ENCODE results near the gene NEK10.

Gene NEK10

DNA sequence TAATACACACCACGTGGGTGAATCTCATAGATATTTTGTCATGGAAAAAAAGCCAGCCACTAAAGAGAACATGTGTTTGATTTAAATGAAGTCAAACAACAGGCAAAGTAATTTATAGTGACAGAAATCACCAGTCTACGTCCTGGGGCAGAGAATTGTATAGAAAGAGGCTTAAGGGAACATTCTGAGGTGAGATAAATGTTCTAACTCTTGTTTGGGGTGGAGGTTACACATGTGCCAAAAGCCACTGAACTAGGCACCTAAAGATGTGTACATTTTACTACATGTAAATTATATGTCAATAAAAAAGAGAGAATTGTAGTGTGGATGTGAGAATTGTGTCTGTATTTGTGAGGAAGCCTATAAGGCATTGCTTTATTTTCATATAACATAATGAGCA lies 184.9 kb downstream of the NEK10 start:
- no peak overlapping the region for H3K9ac ChIP-seq (ENCODE audit: low read length)
- no peak overlapping the region for H3K27ac ChIP-seq (ENCODE audit: low read length)
- H3K27me3 ChIP-seq (replicated peaks; ENCODE audit: insufficient read depth, low read length) = no peaks in the 10 kb centered on the region
- H3K9me2 ChIP-seq (replicated peaks; ENCODE audit: insufficient read depth, low read length) = no peaks in the 10 kb centered on the region
- DNase-seq = no peak
- H2AFZ ChIP-seq (ENCODE audit: low read length) = no peak overlapping the region
- H3K4me2 ChIP-seq (ENCODE audit: low read depth, low read length) = no peak overlapping the region
- H3K36me3 ChIP-seq (replicated peaks; ENCODE audit: insufficient read depth, low read length) = no peaks in the 10 kb centered on the region
- no peaks in the 10 kb centered on the region for H3K4me1 ChIP-seq (ENCODE audit: low read length)
- no peaks in the 10 kb centered on the region for H3K9me3 ChIP-seq (replicated peaks; ENCODE audit: insufficient read depth, low read length)
- H3K4me3 ChIP-seq (ENCODE audit: low read length) = no peak overlapping the region
- TF ChIP-seq, protein P1, sequence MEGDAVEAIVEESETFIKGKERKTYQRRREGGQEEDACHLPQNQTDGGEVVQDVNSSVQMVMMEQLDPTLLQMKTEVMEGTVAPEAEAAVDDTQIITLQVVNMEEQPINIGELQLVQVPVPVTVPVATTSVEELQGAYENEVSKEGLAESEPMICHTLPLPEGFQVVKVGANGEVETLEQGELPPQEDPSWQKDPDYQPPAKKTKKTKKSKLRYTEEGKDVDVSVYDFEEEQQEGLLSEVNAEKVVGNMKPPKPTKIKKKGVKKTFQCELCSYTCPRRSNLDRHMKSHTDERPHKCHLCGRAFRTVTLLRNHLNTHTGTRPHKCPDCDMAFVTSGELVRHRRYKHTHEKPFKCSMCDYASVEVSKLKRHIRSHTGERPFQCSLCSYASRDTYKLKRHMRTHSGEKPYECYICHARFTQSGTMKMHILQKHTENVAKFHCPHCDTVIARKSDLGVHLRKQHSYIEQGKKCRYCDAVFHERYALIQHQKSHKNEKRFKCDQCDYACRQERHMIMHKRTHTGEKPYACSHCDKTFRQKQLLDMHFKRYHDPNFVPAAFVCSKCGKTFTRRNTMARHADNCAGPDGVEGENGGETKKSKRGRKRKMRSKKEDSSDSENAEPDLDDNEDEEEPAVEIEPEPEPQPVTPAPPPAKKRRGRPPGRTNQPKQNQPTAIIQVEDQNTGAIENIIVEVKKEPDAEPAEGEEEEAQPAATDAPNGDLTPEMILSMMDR (IDR thresholded peaks at IDR 0.05; ENCODE audit: low read length) = no peak
- no peak for TF ChIP-seq EZH2phosphoT487 (IDR thresholded peaks at IDR 0.05; ENCODE audit: low read length)
- TF ChIP-seq EZH2 (optimal IDR thresholded peaks at IDR 0.05; ENCODE audit: low read depth, low read length) = no peak
- H3F3A ChIP-seq (ENCODE audit: insufficient read depth, low read length) = no peaks in the 10 kb centered on the region
- H4K20me1 ChIP-seq (ENCODE audit: insufficient read depth, low read length) = no peaks in the 10 kb centered on the region
- no peaks in the 10 kb centered on the region for H3K79me2 ChIP-seq (ENCODE audit: low read length)

DNA sequence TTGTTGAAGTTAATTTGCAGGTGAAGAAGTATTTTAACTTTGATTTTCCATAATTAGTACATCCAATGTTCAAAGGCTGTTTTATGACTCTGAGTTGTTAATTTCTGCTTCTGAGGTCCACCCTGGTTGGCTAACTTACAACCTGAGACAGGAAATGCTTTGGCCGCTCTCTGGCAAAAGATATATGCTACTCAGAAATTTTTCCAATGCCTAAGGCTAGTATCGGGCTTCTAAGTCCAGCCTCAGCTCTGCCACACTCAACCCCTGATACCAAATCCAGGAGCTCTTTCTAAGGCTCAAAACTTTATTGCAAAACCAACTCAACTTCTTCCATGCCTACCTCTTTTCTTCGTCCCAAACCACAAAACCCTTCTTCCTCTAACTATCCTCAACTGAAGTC lies 192.9 kb downstream of the NEK10 start:
- Histone ChIP-seq H3F3A (ENCODE audit: insufficient read depth, low read length) (no peaks in the 10 kb centered on the region), H2AFZ (ENCODE audit: low read length) (no peak overlapping the region), H3K4me3 (ENCODE audit: low read length) (no peak overlapping the region), H3K9me3 (replicated peaks; ENCODE audit: insufficient read depth, low read length) (no peaks in the 10 kb centered on the region), H3K9ac (ENCODE audit: low read length) (no peak overlapping the region), H3K27me3 (replicated peaks; ENCODE audit: insufficient read depth, low read length) (no peaks in the 10 kb centered on the region), H3K4me2 (ENCODE audit: low read depth, low read length) (no peak overlapping the region), H3K27ac (ENCODE audit: low read length) (no peak overlapping the region), H3K36me3 (replicated peaks; ENCODE audit: insufficient read depth, low read length) (no peaks in the 10 kb centered on the region), H4K20me1 (ENCODE audit: insufficient read depth, low read length) (no peaks in the 10 kb centered on the region), H3K4me1 (ENCODE audit: low read length) (no peaks in the 10 kb centered on the region), H3K79me2 (ENCODE audit: low read length) (no peaks in the 10 kb centered on the region), H3K9me2 (replicated peaks; ENCODE audit: insufficient read depth, low read length) (no peaks in the 10 kb centered on the region)
- no peak for TF ChIP-seq EZH2 (optimal IDR thresholded peaks at IDR 0.05; ENCODE audit: low read depth, low read length)
- TF ChIP-seq, protein P1 (IDR thresholded peaks at IDR 0.05; ENCODE audit: low read length) = no peak
- TF ChIP-seq EZH2phosphoT487 (IDR thresholded peaks at IDR 0.05; ENCODE audit: low read length) = no peak
- DNase-seq = no peak

DNA sequence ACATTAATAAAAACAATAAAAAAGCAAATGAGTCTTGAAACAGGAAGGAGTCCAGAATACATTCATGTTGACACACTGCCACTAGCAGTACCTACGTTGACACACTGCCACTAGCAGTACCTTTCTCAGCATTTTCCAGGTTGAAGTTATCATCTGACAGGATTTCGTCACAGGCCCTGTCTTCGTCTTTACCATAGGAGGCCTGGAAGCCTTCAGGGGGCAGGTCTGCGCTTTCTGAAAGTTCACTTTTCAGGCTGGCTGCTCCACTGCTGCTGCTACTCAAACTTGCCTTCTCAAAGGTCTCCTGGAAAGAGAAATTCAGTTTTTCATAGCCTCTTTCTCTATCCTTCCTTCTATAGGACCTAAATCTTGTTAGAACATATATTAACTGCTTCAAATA lies 194.7 kb downstream of the NEK10 start:
- Histone ChIP-seq H3K4me3 (ENCODE audit: low read length) (no peak overlapping the region), H2AFZ (ENCODE audit: low read length) (no peak overlapping the region), H3K4me2 (ENCODE audit: low read depth, low read length) (no peak overlapping the region), H3K9me2 (replicated peaks; ENCODE audit: insufficient read depth, low read length) (no peaks in the 10 kb centered on the region), H3K9me3 (replicated peaks; ENCODE audit: insufficient read depth, low read length) (no peaks in the 10 kb centered on the region), H3K27ac (ENCODE audit: low read length) (no peak overlapping the region), H3K9ac (ENCODE audit: low read length) (no peak overlapping the region), H3K36me3 (replicated peaks; ENCODE audit: insufficient read depth, low read length) (no peaks in the 10 kb centered on the region), H3F3A (ENCODE audit: insufficient read depth, low read length) (no peaks in the 10 kb centered on the region), H3K79me2 (ENCODE audit: low read length) (no peaks in the 10 kb centered on the region), H3K27me3 (replicated peaks; ENCODE audit: insufficient read depth, low read length) (no peaks in the 10 kb centered on the region), H4K20me1 (ENCODE audit: insufficient read depth, low read length) (no peaks in the 10 kb centered on the region), H3K4me1 (ENCODE audit: low read length) (no peaks in the 10 kb centered on the region)
- TF ChIP-seq, protein P1 (IDR thresholded peaks at IDR 0.05; ENCODE audit: low read length) = no peak
- TF ChIP-seq EZH2 (optimal IDR thresholded peaks at IDR 0.05; ENCODE audit: low read depth, low read length) = no peak
- TF ChIP-seq EZH2phosphoT487 (IDR thresholded peaks at IDR 0.05; ENCODE audit: low read length) = no peak
- no peak for DNase-seq

All from MM.1S (cell line).